Measurements from ENCODE around the gene SNX1.

SNX1 gene

GRCh38 chr15:64162869-64163658 lies 67.3 kb downstream of the SNX1 start, which contains the start of gene PPIB:
PPIB (minus strand) TSS chr15:64163022; CDS start chr15:64162986, 36 bp downstream.
- DNase-seq (ENCODE audit: low read depth in 2 of 2) = peak; percentile 95 to 96

GRCh38 chr15:64163659-64164362 lies 68.0 kb downstream of the SNX1 start:
- DNase-seq (ENCODE audit: low read depth in 2 of 2) = no peak

GRCh38 chr15:64164436-64164835 lies 68.7 kb downstream of the SNX1 start:
- no peak for DNase-seq (ENCODE audit: low read depth in 2 of 2)

GRCh38 chr15:64166102-64166890 lies 70.5 kb downstream of the SNX1 start:
- DNase-seq (ENCODE audit: low read depth in 2 of 2) = no peak

GRCh38 chr15:64180235-64180824 lies 84.5 kb downstream of the SNX1 start:
- DNase-seq (ENCODE audit: low read depth in 2 of 2) = no peak

GRCh38 chr15:64182859-64183370 lies 87.1 kb downstream of the SNX1 start:
- DNase-seq (ENCODE audit: low read depth in 2 of 2) = no peak

GRCh38 chr15:64185146-64185911 lies 89.5 kb downstream of the SNX1 start:
- no peak for DNase-seq (ENCODE audit: low read depth in 2 of 2)

GRCh38 chr15:64187396-64188191 lies 91.8 kb downstream of the SNX1 start:
- peak in 1 of 2 experiments; percentile 25 for DNase-seq (ENCODE audit: low read depth in 2 of 2)
